ENCODE results near the gene RPL28.

- no peak for TF ChIP-seq GATA2 (IDR thresholded peaks at IDR 0.05; ENCODE audit: low read depth, low read length)
- no peak for TF ChIP-seq GATA3 (IDR thresholded peaks at IDR 0.05; ENCODE audit: low read depth, low read length)
Observed at GRCh38 chr19:55348317-55349034, 37.3 kb upstream of the RPL28 start.
